HG02943 (cell line): ENCODE measurements around the gene OR1A1.
"Not testable (repeated sequence)": the region's sequence is repeated elsewhere in the genome, so short reads cannot be mapped to it uniquely, and the experiment has no call there.

Experiments used
- ATAC-seq: cut with Tn5 transposase; IDR thresholded peaks from one replicate; pipeline ENCODE4 v1.9.1; 2021; ENCODE audit warnings: mild to moderate bottlenecking, low read depth, moderate library complexity; ENCODE audit not compliant: unreplicated experiment

OR1A1 gene, protein sequence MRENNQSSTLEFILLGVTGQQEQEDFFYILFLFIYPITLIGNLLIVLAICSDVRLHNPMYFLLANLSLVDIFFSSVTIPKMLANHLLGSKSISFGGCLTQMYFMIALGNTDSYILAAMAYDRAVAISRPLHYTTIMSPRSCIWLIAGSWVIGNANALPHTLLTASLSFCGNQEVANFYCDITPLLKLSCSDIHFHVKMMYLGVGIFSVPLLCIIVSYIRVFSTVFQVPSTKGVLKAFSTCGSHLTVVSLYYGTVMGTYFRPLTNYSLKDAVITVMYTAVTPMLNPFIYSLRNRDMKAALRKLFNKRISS

DNA sequence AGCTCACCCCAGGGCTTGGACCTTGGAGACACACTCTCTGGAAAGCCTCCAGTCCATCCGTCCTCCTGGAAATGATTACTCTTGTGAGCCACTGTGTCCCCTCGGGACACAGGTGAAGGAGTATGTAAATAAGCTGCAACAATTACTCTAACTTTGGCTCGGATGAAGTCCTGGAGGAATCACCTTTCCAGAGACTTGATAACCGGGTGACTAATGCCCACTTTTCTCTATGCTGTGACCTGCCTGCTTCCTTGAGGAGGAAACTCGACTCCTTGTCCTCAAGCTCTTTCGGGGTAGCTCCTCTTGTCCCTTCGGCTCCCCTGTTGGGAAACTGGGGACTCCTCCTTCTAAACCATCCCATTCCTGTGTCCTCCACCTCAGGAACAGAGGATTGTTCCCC, at the start of gene OR1A1:
OR1A1 (plus strand) TSS at position 301 of the 400 bp plus-strand sequence. CDS start 7,954 bp downstream, outside the sequence.
- ATAC-seq: no peak

DNA sequence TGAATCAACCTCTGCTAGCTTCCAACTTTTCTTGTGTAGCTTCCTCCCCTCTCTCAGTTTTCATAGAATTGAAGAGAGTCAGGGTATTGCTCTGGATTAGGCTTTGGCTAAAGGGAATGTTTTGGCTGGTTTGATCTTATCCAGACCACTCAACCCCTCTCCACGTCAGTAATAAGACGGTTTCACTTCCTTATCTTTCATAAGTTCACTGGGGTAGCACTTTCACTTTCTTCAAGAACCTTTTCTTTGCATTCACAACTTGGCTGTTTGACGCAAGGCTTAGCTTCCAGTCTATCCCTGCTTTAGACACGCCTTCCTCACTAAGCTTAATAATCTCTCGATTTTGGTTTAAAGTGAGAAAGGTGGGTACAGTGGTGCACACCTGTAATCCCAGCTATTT, 39.9 kb upstream of the OR1A1 start:
- ATAC-seq: no peak

DNA sequence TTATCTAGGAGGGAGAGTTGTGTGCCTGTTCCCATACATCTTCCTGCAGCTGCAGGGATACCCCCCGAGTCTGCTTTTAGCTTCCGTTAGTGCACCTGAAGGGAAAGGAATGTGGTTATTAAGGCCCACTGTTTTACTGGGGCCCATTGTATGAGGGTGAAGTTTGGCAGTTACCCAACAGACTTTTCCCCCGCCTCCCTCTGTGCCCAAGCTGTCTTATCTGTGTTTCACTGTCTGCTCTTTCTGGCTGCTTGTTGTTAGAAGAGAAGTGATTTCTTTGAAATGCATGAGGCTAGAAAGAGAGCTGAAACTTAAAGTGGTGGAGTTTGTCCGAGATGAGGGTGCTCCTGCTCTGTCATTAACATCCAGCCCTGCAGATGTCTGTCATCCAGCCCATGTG, 17.5 kb upstream of the OR1A1 start:
- ATAC-seq: no peak

DNA sequence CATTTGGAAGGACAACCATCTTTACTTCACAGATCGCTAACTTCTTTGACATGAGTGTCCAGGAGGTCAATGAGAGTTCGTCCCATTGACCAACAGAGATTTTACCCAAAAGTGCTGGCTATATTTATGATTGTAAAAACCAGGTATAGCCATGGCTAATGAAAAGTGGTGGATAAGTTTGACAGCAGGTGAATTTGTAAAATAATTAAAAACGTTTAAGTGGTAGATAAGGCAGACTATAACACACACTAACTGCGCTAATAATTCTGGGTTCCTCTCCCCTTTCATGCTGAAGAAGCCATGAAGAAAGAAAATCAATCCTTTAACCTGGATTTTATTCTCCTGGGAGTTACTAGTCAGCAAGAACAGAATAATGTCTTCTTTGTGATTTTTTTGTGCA, 10.2 kb upstream of the OR1A1 start, which contains the start of gene OR1A2:
OR1A2 (plus strand) TSS at position 301 of the 400 bp plus-strand sequence; CDS start at position 301, 0 bp downstream.
- ATAC-seq: no peak

DNA sequence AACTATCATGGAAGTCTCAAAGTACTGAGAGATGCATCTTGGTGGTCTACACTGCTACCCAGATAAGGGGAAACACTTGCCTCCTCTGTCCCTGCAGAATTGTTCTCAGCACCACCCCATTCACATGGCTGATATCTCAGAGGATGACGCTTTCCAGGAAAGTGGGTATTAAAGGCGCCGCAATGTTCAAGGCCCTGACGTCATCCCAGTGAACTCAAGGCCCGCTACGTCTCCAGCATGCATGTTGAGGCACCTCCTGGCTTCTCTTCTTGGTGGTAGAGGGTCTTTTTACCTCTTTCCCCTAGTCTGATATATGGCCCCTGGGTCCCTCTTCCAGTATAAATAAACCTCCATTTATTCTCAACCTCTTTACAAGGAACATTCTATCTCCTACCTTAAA, 1.0 kb downstream of the OR1A1 start:
- ATAC-seq: no peak

DNA sequence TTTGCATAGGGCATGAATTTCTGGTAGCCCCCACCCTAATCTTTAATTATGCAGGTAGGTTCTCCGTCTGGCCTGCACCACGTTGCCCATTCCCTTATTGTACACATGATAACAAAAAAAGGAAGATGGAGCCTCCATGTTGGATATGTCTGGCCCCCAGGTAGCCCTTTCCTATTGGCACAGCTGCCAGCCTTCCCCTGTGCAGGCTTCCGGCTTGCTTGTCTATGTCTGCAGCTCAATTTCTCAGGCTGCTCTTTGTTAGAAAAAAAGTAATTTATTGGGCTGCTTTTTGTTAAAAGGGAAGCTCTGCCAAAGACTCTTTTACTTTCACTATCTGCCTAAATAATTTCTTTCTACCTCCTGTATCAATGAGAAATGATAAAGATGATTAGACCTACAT, 5.5 kb downstream of the OR1A1 start:
- ATAC-seq: no peak

DNA sequence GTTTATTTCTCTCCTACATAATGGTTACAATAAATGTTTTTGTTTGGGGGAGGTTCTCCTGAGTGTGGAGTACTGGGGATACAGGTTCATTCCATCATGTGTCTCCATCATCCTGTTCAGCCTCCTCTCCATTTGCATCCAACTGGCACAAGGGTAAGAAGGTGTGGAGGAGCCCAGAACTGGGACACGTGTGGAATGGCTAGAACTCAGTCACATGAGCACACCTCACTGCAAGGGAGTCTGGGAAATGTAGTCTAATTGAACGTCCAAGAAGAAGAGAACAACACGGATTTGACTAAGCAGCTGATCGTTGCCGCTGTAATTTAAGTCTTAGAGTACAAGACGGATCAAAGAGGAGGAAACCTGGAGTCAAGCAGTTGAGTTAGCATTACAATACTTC, 6.1 kb downstream of the OR1A1 start:
- ATAC-seq: no peak

DNA sequence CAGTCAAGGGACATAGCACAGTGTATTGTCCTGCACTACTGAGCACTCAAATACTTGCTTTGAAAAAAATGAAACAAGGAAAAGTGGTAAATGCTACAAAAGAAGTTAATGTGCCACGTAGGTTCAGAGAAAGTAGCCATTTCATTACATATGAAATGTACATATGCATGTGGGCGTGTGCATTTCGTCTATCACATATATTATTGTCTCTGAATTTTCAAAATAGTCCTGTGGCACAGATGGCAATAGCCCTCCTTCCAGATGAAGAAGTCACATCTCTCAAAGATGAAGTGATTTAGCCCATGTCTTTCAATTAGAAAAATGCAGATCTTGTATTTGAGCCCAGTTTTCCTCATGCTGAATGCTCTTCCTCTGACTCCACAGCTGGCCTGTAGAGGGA, 12.5 kb downstream of the OR1A1 start:
- ATAC-seq: not testable (repeated sequence)

DNA sequence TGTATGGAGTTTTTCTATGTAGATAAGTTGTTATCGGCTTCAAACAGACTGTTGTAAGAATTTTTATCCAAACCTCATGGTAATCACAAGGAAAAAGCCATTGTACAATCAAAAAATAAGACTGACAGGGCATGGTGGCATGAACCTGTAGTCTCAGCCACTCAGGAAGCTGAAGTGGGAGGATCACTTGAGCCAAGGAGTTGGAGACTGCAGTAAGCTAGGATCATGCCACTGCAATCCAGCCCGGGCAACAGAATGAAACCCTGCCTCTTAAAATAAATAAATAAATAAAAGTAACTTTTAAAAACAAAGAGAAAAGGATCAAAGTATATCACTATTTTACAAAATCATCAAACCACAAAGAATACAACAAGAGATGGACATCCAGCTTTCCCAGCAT, 14.4 kb downstream of the OR1A1 start:
- no peak for ATAC-seq

DNA sequence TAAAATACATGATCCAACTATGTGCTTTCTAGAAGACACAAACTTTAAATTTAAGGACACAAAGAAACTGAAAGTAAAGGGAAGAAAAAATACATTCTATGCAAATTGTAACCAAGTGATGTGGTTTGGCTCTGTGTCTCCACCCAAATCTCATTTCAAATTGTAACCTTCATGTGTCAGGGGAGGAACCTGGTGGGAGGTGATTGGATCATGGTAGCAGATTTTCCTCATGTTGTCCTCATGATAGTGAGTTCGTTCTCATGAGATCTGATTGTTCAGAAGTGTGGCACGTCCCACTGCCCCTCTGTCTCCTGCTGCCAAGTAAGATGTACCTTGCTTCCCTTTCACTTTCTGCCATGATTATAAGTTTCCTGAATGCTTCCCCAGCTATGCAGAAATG, 15.0 kb downstream of the OR1A1 start:
- ATAC-seq: no peak

DNA sequence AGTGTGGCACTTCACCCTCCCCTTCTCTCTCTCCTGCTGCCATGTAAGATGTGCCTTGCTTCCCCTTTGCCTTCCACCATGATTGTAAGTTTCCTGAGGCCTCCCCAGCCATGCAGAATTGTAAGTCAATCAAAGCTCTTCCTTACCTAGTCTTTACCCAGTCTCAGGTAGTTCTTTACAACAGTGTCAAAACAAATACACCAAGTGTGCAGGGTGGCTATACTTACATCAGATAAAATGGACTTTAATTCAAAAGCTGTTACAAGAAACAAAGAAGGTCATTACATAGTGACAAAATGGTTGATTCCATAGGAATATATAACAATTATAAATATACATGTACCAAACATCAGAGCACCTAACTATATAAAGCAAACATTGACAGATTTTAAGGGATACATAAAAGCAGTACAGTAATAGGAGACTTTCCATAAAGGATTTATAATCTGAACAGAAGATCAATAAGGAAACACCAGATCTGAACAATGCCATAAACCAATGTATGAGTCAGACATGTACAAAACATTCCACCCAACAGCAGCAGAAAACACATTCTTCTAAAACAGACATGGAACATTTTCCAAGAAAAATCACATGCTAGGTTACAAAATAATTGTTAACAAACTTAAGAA, 17.4 kb downstream of the OR1A1 start:
- not testable (repeated sequence) for ATAC-seq

DNA sequence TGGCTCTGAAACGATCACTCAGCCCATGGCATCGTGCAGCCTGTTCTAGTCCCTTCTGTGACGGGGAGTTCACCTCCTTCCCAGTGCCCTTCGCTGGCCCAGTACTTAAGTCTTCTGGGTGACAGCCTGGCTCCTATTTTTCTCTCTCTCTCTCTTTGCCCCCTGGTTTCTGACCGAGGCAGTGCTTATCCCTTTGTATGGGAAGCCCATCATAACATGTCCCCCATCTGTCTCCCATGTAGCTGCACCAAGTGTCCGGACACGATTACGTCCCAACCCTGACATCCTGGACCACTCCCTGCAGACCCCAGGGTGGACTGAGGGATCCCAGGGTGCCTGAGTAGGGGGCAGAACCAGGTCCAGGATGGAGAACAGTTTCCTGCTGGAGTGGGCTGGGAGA, 24.8 kb downstream of the OR1A1 start:
- ATAC-seq: not testable (repeated sequence)

DNA sequence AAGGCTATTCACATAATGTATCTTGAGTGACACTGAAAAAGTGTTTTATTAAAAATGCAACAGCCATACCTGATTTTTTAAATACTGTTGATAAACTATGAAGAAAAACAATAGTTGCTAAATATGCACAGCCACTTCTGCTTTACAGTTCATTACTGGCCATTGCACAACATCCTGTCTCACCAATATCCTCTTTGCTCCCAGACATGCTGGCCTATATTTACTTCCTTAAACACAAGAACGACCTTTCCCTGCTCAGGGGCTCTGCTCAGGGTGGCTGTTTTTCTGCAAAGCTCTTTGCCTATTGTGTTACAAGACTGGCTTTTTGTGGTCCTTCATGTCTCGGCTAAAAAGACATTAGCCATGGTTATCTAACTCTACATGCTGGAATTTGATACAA, 31.2 kb downstream of the OR1A1 start:
- not testable (repeated sequence) for ATAC-seq

DNA sequence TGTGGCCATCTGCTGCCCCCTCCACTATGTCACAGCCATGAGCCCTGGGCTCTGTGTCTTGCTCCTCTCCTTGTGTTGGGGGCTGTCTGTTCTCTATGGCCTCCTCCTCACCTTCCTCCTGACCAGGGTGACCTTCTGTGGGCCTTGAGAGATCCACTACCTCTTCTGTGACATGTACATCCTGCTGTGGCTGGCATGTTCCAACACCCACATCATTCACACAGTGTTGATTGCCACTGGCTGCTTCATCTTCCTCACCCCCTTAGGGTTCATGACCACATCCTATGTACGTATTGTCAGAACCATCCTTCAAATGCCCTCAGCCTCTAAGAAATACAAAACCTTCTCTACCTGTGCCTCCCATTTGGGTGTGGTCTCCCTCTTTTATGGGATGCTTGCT, 33.6 kb downstream of the OR1A1 start:
- ATAC-seq: not testable (repeated sequence)

DNA sequence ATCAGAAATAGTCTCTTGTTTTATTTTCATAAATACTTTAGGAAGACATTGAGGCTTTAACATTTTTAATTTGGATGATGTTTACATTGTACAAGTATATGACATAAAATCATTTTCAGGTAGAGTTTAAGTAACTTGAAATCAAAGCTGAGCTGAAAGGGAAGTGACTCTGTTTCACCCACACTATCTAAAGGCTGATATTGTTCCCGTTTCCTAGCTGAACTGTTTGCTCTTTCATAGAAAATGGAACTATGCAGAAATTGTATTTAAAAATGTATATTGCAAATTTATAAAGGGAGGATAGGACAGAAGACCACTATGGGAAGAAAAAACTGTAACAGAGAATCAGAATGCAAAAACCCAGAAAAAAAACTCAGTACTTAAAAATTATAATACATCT, 37.4 kb downstream of the OR1A1 start:
- ATAC-seq: not testable (repeated sequence)

DNA sequence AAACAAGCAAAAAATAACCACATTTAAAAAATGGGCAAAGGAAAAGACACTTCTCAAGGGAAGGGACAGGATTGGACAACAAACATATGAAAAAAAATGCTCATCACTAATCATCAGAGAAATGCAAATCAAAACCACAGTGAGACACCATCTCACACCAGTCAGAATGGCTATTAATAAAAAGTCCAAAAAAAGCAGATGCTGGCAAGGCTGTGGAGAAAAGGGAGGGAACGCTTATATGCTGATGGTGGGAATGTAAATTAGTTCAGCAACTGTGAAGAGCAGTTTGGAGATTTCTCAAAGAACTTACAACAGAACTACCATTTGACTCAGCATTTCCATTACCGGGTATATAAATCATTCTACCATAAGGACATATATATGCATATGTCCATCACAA, 41.5 kb downstream of the OR1A1 start:
- not testable (repeated sequence) for ATAC-seq

DNA sequence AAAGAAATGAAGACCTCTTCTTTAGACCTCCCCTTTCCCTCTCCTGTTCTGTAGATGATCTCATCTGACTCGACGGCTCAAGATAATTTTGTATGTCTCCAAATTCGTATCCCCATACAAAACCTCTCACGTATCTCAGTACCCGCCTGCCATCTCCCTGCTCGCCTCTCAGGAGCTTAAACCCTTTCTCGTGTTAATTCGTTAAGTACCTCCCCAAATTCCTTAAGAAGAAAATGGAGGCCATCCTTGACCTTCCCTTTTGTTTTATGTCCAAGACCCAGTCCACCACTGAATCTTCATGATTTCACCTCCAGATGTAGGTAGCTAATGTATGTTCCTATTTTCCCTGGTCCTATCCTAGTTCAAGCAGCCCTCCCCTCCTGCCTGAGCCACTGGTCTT, 49.1 kb downstream of the OR1A1 start:
- ATAC-seq: no peak

DNA sequence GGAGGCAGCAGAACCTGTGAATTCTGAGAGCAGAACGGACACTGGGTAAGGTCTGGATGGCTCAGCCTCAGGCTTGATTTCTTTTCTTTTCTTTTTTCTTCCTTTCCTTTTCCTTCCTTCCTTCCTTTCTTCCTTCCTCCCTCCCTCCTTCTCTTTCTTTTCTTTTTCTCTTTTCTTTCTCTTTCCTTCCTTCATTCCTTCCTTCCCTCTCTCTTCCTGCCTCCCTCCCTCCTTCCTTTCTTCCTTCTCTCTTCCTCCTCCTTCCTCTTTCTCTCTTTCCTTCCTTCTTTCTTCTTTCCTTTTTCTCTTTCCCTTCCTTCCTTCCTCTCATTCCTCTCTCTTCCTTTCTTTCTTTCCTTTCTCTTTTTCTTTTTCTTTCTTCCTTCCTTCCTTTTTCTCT, 52.7 kb downstream of the OR1A1 start:
- ATAC-seq: no peak

DNA sequence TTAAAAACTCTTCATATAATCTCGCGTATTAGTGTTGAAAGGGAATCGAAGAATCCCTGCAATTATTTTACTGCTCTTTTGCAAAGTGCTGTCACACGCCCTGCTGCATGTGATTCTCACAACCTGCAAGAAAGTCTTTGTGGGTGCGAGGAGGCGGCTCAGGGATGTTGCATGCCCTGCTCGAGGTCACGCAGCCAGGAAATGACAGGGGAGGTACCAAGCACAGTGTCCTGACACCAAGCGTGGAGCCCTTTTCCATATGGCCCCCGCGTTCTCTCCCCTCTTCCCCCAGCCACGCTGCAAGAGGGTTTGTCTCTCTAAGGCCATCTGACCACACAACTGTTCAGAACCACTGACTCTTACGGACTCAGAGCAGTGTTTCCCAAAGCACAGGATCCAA, 53.1 kb downstream of the OR1A1 start:
- no peak for ATAC-seq
